Measurements from ENCODE around the gene FPGS.
"Not testable (repeated sequence)": the region's sequence is repeated elsewhere in the genome, so short reads cannot be mapped to it uniquely, and the experiment has no call there.

Gene FPGS

DNA sequence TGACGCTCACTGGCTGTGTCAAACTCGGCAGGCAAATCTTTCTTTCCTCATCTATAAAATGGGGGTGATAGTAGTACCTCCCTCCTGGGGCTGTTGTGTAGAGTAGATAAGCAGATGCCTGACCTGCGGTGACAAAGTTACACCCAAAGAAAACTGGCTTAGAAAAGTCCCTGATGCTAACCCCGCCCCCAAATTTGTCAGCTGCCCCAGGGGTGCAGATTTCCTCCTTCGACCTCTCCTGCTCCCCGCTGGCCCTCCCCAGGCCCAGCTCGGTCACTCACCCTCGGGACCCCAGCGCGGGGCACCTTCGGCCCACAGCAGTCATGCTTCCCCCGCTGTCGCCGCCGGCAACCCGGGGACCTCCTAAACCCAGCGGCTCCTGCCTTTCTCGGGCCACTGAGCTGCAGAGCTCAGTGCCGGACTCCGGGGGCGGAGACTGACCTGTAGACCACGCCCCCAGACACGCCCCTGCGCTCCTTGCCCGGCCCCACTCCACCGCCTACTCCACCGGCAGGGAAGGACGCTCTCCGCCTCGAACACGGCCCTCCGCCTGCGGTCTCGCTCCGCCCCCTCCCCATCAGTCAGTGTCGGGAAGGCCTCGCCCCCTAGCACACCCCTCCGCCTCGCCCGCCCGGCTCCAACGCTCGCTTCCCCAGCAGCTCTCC, 31.6 kb upstream of the FPGS start:
- in situ Hi-C loops (cut with MboI; ENCODE audit: low sequenced_read_pairs), result no loop called here

DNA sequence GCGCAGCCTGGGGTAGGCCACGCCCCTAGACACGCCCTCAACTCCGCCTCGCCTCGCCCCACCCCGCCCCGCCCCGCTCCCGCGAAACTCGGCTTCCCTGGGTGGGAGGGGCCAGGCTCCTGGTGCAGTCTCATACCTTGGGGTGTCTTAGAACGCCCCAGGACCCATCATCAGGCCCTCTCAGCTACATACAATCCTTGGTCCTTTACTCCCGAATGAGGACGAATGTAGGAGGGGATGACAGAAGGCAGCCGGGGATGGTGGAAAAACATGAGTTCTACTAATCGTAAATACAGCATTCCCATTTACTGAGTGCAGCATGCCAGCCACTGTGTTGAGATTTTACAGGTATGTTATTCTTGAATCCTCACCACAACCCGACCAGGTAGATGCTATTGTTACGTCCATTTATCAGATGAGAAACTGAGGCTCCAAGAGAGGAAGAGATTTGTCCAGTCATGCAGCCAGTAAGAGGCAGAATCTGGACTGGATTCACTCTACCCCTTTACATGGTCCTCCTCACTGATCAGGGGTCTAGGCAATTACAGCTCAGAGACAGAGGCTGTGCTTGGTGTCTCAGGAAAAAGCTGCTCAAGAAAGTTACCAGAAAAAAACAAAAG, 31.0 kb upstream of the FPGS start:
- in situ Hi-C loops (cut with MboI; ENCODE audit: low sequenced_read_pairs), result no loop called here

DNA sequence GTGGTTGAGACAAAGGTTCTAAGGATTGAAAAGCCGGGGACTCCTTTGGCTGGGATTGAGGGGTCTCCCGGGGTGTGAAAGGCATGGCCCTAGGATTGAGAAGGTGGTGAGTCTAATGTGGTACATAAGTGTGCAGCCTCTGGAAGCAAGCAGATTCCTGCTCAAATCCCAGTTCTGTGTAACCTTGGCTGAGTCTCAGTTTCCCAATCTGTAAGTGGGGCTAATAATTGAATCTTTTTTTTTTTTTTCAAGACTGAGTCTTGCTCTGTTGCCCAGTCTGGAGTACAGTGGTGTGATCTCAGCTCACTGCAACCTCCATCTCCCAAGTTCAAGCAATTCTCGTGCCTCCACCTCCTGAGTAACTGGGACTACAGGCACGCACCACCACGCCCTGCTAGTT, 30.1 kb upstream of the FPGS start:
- in situ Hi-C loops (cut with MboI; ENCODE audit: low sequenced_read_pairs), result no loop called here

DNA sequence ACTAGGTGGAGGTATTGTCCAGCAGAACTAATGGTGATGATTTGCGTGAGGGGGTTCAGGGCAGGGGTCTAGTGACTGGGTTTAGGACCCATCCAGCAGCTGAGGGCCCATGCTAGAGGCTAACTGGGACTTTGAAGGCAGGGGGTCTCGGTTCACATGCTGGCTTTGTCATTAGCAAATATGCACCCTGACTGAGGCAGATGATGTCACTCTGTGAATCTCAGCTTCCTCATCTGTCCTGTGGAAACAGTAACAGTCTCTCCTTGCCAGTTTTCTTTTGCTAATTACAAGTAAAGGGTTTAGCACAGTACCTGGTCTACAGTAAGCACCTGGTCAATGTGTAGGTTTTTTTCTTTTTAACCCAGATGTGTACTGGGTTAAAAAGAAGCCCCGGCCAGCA, 29.4 kb upstream of the FPGS start:
- in situ Hi-C loops (cut with MboI; ENCODE audit: low sequenced_read_pairs), result no loop called here

DNA sequence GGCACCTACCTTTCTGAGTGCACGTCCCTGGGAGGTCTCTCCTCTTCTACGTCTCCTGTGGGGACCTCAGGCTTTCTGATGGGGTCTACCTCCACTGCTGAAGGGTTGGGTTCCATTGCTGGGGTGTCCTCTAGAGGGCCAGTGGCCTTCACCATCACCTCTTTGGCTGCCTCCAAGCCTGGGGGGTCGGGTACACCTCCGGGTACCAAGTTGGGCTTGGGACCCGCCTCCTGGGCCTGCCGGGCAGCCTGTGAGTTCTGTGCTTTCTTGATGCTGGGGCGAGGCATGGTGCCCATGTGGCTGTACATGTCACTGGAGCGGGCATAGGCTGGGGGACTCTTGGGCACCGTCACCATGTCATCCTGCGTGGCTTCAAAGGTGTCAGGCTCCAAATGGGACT, 28.7 kb upstream of the FPGS start:
- in situ Hi-C loops (cut with MboI; ENCODE audit: low sequenced_read_pairs), result no loop called here

DNA sequence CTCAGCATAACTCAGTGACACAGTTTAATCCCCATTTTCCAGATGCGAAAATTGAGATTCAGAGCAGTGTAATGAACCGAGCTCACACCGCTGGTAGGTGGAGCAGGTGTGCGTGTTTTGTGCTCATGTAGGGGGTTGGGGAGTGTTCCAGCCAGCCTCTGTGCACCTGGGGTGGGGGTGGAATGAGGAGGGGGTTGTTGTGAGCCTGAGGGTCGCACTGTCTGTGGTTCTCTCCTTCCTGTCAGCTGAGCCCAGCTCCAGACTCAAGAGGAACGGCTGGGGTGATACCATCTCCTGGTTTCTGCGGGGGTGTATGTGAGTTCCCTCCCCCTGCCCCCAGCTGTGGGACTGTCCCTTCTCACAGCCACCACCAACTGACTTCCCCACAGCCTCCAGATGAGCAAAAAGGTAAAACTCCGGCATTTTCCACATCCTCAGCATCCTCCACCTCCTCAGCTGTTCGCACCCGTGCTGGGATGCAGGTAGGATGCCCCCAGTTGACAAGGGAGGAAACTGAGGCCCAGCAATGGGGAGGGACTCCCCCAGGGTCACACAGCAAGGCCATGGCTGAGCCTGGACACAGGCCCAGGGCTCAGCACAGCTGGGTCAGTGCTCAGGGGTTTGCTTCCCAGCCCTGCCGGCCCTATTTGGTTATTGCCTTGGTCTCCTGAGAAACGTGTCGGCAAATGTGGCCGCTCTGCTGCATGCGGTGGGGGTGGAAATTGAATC, 26.3 kb upstream of the FPGS start:
- in situ Hi-C loops (cut with MboI; ENCODE audit: low sequenced_read_pairs), result no loop called here

DNA sequence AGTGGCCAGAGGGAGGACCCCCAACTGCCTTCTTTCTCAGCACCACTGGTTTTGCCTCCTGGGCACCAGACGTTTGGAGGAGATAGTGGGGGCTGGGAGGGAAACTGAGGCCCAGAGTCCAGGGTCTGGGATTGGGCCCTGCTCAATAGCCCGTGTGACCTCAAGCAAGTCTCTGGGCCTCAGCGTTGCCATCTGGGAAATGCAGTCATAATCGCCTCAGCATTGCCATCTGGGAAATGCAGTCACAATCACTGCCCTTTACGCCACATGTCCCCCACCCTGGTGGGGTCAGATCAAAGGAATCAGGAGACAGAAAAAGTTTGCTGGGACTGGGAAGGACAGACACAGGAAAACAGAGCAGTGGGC, 25.8 kb upstream of the FPGS start:
- in situ Hi-C loops (cut with MboI; ENCODE audit: low sequenced_read_pairs), result no loop called here

DNA sequence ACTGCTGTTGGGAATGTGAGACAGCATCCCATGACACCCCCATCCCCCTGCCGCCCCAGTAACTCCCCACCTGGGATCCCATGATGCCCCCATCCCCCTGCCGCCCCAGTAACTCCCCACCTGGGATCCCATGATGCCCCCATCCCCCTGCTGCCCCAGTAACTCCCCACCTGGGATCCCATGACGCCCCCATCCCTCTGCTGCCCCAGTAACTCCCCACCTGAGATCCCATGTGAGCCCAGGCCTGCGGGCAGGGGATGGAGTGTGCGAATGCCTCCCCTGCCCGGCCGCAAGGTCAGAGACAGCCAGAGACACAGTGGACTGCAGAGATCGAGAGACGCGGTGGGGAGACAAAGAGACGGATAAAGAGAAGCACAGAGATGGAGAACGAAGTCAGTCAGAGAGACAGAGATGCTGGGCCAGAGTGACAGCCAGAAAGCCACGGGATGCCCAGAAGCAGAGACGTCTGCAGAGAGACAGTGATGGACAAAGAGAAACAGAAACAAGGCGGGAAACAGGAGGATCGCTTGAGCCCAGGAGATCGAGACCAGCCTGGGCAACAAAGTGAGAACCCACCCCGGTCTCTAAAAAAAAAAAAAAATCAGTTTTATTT, 25.2 kb upstream of the FPGS start:
- in situ Hi-C loops (cut with MboI; ENCODE audit: low sequenced_read_pairs), result no loop called here

DNA sequence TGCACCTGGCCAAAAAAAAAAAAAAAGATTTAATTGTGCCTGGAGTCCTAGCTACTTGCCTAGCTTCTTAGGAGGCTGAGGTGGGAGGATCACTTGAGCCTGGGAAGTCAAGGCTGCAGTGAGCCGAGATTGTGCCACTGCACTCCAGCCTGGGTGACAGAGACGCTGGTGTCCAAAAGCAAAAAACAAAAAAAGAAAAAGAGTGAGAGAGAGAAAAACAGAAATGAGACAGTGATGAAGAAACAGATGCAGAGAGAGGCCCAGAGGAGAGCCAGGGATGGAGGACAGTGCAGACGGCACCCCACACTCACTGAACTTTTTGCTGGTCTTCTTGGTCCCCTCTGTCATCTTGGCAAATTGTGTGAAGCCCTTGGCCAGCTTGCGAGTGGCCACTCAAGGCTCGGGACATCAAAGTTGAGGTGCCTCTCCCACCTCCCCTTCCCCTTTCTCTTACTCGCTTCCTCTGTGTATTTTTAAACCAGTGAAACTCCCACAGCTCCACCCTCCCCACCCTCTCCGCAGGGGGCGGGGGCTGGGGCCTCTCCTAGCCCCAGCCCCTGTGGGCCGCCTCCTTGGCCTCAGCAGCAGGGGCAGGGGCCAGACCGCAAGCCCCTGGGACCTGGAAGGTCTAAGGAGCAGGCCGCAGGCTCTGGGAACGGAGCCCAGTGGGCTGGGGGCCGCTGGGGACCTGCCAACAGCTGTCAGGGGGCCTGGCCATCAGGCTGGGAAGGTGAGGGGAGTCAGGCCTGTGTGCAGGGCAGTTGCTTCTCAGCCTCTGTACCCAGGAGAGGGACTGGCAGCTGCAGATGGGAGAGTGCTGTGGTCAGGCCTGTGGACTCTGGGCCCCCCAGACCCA, 24.2 kb upstream of the FPGS start, which contains the start of gene SH2D3C:
TSS of gene SH2D3C (minus strand) at position 387 of the 856 bp plus-strand sequence. CDS start at position 348, 39 bp downstream.
- in situ Hi-C loops (cut with MboI; ENCODE audit: low sequenced_read_pairs), result no loop called here

DNA sequence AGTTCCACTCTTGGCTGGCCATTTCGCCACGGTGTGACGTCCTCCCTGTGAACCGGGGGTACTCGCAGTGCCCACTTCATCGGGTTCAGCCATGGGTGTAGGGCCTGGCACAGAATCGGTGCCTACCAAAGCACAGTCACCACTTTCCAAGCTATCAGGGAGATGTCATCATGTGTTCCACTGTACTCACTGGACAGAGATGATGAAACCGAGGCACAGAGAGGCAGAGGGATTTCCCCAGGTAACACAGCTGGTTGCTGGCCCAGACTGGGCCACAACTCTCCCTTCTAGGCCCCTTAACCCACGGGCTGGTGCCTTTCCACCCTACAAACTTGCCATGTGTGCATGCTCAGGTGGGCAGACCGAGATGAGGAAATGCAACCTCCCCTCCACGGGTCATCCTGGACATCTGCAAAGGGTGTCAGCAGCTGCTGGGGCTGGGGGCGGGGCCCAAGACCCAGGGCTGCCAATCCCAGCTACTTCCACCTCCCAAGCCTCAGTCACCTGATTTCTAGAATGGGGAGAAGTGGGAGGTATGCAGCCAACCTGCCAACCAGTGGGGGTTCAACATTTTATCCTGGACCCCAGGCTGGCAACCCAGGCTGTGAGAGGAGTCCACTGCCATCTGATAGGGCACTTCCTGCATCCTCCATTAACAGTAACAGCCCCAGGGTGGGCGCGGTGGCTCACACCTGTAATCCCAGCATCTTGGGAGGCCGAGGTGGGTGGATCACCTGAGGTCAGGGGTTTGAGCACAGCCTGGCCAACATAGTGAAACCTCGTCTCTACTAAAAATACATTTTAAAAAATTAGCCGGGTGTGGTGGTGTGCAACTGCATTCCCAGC, 23.3 kb upstream of the FPGS start:
- in situ Hi-C loops (cut with MboI; ENCODE audit: low sequenced_read_pairs), result no loop called here

DNA sequence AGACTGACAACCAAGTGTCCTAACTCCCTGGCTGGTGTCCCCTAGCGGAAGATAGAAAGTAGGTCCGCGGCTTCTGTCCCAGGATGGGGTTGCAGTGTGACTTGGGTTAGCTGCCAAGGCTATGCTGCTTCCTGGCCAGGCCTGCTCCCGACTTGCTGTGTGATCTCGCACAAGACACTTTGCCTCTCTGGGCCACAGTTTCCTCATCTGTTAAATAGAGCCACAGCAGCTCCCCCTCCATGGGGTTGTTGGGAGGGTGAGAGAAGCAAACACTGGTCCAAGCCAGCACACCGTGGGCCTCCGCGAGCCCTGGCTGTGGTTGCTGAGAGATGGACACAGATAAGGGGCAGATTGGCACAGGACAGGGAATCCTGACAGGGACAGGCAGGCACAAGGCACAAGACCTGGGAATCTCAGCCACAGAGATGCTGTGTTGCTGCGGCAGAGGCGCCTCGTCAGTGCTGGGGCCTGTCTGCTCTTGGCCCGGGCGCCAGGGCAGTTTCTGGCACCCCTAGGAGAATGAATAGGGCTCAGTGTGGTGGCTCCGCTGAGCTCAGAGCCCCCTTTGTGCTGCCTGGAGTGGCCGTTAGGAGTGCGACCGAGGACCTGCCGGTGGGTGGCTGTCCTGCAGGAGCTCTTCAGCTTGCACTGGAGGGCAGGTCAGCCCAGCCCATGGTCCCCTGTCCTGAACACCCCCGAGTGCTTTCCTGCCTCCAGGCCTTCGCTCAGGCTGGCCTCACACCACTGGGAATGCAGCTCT, 22.4 kb upstream of the FPGS start:
- in situ Hi-C loops (cut with MboI; ENCODE audit: low sequenced_read_pairs), result no loop called here

DNA sequence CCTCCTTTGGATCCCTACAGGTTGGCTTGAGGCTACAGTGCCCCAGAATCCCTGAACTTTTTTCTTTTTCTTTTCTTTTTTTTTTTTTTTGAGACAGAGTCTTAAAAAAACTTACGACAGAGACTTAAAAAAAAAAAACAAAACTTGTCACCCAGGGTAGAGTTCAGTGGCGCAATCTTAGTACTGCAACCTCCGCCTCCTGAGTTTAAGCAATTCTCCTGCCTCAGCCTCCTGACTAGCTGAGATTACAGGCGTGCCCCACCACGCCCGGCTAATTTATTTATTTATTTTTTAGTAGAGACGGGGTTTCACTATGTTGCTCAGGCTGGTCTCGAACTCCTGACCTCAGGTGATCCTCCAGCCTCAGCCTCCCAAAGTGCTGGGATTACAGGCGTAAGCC, 21.8 kb upstream of the FPGS start:
- in situ Hi-C loops (cut with MboI; ENCODE audit: low sequenced_read_pairs), result not testable (repeated sequence)

DNA sequence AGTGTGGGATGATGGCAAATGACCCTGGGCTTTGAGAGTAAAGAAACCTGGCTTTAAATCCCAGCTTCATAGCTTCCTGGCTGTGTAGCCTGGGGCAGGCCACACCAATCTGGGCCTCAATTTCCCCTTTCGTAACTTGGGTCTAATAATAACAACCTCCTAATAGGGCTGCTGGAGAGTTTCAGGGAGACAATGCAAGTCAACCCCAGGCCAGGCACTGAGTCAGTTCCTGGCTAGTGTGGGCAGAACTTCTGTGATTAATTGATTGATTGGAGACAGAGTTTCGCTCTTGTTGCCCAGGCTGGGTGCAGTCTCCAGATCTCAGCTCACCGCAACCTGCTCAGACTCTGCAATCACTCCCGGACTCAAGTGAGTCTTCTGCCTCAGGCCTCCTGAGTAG, 20.9 kb upstream of the FPGS start:
- in situ Hi-C loops (cut with MboI; ENCODE audit: low sequenced_read_pairs), result no loop called here

DNA sequence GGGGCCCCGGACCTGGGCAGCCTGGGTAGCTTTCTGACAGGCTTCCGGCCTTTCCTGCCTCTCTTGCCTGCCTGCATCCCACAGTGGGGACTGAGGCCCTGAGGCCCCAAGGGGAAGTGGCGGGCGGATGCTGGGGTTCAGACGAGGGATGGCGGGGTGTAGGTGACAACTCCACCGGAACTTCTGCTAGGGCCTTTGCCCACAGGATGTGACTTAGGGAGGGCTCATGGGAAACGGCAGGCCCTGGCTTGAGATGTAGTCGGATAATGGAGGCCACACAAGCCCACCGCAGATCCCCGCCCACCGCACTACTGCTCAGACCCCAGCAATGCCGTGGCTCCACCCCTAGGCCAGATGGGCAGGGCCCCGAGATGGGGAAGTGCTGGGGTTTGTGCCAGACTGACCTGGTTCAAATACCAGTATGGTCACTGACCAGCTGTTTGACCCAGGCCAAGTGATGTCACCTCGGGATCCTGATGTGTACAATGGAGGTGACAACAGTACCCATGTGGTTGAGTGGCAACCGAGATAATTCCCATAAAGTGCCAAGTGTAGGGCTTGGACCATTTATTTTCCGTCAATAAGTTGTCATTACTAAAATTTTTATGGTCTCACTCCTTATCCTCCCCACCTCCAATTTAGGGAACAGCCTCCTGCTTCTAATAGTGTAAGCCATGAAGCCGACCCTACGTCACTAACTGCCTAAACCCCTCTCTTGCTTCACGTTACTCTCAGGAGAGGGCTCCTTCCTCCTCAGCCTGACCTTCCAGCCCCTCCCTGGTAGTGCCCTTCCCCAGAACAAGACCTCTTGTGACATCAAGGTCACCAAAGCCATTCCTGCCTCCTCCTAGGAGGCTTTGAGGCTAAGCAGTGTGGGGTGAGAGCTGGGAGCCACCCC, 19.3 kb upstream of the FPGS start:
- in situ Hi-C loops (cut with MboI; ENCODE audit: low sequenced_read_pairs), result no loop called here

DNA sequence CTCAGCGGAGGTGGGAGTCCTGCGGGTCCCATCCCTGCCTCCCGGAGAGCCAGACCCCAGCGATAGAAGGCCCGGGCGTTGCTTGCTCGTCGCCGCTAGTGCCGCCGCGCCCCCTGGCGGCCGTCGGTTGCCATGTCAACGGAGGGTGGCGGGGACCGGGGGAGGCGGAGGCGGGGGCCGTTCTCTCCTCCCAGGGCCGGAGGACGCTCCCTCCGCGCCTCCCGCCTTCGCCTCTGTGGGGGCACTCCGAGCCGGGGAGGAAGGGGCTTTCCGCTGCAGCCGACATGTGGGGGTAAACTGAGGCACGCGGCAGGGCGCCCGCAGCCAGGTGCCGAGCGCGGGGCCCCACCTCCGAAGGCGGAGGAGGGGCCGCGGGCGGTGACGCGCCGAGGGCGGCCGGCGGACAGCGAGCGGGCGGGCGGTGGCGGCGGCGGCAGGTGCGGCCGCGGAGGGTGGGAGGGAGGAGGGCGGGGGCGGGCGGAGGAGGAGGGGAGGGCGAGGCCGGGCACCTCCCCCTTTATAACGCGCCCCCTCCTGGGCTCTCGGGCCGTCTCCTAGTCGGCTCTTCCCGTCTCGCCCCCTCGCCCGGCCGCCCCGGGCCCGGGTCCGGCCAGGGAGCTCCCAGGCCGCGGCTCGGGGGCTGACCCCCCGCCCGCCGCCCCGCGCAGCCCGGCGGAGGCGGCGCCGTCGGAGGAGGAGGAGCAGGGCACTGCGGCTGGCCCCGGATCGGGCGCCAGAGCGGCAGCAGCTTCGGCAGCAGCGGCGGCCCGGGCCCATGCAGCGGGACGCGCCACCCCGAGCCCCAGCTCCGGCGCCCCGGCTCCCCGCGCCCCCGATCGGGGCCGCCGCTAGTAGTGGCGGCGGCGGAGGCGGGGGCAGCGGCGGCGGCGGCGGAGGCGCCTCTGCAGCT, 17.4 kb upstream of the FPGS start:
- in situ Hi-C loops (cut with MboI; ENCODE audit: low sequenced_read_pairs), result no loop called here

DNA sequence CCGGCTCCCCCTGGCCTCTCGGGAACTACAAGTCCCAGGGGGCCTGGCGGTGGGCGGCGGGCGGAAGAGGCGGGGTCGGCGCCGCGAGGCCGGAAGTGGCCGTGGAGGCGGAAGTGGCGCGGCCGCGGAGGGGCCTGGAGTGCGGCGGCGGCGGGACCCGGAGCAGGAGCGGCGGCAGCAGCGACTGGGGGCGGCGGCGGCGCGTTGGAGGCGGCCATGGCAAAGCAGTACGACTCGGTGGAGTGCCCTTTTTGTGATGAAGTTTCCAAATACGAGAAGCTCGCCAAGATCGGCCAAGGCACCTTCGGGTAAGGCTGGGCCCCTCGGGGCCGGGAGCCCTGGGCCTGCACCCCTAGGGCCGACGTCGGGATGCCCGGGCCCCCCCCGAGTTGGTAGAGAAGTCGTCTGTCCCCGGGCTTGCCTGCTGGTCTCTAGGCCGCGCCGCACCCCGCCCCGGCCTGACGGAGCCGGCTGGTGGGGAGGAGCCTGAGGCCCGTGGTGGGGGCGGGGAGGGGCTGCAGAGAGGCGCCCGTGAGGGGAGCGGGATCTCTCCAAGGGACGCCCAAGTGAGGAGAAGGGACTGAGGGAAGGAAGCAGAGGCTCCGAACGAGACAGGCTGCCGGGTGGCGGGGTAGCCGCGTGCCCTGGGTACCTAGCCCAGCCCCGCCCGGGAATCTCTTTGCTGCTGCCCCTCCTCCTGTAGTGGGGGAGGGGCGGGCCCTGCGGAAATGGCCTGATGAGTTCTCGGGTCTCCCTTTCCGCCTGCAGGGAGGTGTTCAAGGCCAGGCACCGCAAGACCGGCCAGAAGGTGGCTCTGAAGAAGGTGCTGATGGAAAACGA, 16.5 kb upstream of the FPGS start, which contains the start of gene CDK9:
TSS of gene CDK9 (plus strand) at position 102 of the 840 bp plus-strand sequence. CDS start at position 217, 115 bp downstream.
- in situ Hi-C loops (cut with MboI; ENCODE audit: low sequenced_read_pairs), result no loop called here

All from HL-60/S4 treated with retinoic acid at 250 ng/mL for 4 days and 3 days (cell line).